ENCODE measurements around the gene YEATS2.

The YEATS2 gene

DNA sequence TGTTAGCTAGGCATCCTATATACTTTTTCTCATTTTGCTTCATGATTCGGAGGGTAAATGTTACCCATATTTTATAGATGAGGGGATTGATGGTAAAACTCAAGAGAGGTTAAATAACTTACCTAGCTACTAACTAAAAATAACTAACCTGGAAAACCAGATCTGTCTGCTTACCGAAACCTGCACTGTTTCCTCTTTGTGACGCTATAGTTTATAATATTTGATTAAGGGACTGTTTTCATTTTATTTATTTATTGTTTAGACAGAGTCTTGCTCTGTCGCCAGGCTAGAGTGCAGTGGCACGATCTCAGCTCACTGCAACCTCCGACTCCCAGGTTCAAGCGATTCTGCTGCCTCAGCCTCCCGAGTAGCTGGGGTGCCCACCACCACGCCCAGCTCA, 71.9 kb downstream of the YEATS2 start:
- TF ChIP-seq, protein P1, sequence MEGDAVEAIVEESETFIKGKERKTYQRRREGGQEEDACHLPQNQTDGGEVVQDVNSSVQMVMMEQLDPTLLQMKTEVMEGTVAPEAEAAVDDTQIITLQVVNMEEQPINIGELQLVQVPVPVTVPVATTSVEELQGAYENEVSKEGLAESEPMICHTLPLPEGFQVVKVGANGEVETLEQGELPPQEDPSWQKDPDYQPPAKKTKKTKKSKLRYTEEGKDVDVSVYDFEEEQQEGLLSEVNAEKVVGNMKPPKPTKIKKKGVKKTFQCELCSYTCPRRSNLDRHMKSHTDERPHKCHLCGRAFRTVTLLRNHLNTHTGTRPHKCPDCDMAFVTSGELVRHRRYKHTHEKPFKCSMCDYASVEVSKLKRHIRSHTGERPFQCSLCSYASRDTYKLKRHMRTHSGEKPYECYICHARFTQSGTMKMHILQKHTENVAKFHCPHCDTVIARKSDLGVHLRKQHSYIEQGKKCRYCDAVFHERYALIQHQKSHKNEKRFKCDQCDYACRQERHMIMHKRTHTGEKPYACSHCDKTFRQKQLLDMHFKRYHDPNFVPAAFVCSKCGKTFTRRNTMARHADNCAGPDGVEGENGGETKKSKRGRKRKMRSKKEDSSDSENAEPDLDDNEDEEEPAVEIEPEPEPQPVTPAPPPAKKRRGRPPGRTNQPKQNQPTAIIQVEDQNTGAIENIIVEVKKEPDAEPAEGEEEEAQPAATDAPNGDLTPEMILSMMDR (IDR thresholded peaks at IDR 0.05) = no peak

DNA sequence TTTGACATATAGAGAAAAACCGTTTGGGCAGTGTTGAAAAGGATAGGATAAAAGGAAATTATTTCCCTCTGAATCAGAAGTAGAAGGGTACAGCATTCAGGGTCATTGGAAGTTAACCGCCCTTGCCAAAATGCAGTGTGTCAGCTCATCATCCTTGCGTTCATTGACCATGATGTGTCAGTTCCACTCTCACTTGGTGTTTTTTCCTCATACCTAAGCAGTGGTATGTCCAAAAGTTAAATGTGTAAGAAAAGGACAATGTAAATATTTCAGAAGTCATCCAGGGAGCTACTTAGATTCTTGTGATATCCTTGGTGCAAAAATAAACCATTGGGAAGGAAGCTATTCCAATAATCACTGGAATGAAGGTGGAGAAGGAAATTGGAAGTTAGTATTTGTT, 77.0 kb downstream of the YEATS2 start:
- TF ChIP-seq, protein P1 (IDR thresholded peaks at IDR 0.05) = no peak

DNA sequence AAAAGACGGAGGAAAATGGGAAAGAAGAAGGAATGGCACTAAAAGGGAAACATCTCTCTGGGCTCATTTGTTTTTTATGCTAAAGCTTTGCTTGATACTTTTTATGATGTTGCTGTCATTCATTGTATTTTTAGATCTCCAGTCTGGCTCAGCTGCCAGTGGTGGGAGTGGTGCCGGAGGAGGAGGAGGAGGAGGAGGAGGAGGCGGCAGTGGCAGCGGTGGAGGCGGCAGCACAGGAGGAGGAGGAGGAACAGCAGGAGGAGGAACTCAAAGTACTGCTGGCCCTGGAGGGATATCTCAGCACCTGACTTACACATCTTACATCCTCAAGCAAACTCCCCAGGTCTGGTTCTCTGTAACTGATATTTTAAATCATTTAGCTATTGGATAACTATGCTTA, 78.2 kb downstream of the YEATS2 start:
- TF ChIP-seq, protein P1 (IDR thresholded peaks at IDR 0.05) = no peak

DNA sequence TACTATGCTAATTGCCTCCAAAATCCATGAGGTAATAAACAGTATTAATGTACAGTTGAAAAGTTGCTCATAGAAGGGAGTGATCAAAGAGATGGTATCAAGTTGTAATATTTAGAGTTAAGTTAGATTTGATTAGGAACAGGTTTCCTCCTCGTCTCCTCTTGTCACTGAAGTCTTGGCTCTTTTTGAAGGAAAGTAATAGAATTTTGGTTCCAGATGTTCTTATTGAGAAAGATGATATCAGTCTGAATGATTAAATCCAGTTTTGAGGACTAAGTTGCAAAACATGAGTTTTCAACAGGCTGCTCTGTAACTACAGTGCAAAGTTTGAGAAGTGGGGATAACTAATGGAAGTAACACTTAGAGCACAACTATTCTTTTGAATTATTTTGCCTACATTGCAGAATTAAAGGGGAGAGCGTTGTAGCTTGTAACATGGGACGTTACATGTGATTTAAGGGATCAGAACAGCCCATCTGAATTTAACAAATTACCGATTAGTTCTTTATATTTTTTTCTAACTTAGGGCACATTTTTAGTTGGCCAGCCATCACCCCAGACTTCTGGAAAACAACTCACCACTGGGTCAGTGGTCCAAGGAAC, 79.5 kb downstream of the YEATS2 start:
- TF ChIP-seq, protein P1 (IDR thresholded peaks at IDR 0.05) = no peak

DNA sequence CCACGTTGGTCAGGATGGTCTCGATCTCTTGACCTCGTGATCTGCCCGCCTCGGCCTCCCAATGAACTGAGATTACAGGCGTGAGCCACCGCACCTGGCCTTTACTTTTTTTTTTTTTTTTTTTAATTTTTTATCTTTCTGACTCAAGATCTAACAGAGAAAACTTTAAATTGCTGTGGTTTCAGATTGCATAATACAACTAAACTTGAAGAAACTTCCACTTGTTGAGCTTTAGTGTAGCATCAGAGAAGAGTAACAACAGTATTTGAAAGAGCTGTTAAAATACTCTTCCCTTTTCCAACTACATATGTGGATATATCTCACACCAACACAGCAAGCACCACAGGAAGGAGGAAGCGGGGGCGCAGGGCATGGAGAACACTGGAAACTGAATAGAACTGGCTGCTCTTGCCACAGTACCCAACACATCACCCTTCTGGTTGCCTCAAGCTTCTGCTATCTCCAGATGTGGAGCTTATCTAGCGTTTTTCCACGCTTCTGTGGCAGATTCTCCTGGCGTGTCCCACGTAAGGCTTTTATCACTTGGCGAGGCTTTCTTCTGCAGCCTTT, 82.4 kb downstream of the YEATS2 start:
- TF ChIP-seq, protein P1 (IDR thresholded peaks at IDR 0.05) = no peak

DNA sequence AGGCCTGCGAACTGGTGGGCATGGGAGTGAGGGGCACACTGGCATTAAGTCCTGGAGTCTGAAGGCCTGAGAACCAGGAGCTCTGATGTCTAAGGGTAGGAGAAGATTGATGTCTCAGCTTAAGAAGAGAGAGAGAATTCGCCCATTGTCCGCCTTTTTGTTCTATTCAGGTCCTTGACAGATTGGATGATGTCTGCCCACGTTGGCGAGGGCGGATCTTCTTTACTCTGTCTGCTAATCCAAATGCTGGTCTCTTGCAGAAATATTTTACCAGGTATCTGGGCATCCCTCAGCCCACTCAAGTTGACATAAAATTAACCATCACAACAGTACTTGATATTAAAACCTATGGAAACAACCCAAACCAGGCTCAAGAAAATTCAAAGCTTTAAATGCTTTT, 83.6 kb downstream of the YEATS2 start:
- TF ChIP-seq, protein P1 (IDR thresholded peaks at IDR 0.05) = no peak

DNA sequence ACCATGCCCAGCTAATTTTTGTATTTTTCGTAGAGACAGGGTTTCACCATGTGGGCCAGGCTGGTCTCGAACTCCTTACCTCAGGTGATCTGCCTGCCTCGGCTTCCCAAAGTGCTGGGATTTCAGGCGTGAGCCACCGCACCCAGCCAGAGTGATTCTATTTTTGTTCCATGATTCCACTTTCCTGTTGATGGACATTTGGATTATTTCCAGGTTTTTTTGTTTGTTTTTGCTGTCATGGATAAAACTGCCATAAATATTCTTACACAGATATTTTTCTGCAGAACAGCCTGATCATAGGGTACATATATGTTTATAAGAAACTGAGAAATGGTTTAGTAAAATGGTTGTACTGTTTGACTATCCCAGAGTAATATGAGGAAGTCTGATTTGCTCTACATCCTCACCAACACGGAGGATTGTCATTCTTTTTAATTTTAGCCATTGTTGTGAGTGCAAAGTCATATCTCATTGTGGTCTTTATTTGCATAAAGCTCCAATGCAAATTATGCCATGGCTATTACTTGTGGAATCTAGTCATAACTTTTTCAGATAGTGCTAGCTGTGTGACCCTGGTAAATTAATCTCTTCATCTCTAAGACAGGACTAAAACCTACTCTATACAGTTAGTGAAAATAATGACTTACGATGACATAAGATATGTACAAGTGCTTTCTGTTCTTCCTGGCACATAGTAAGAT, 85.1 kb downstream of the YEATS2 start:
- TF ChIP-seq, protein P1 (IDR thresholded peaks at IDR 0.05) = no peak

All from LNCAP (cell line).